ENCODE measurements around the gene RNF180. TPM values are rescaled to one million over a fixed set of nuclear protein-coding genes. Genes with fewer than 3 reads are reported as not detected.
A peak's percentile ranks its signal among the peaks of the same experiment; 100 is the strongest.
"Not testable (repeated sequence)": the region's sequence is repeated elsewhere in the genome, so short reads cannot be mapped to it uniquely, and the experiment has no call there.

The RNF180 gene
- total and polyA plus RNA-seq, 9 donors: 0.62 to 2.3 (median 1.2) TPM

DNA sequence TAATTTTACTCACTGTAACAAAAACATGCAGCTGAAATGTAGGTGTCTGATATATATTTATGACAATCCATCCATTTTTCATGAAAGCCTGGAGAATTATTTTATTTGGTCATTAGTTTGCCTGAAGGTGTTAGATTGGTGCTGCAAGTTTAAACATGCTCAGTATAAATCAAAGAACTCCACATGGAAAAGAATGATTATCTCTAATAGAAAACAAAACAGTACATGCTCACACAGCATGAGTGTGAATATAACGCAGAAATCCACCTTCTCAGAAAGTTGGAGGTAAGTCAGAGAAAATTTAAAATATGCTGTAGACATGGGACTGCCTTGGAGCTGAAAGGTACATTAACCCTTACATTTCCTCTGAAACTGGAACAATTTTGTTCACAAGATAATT lies 174.7 kb downstream of the RNF180 start:
- Histone ChIP-seq H3K27me3 (ENCODE audit: control insufficient read depth, insufficient read depth, low read length) (no peaks in the 10 kb centered on the region), H3K9me3 (replicated peaks; ENCODE audit: control insufficient read depth, low read depth, low read length) (no peaks in the 10 kb centered on the region), H3K36me3 (ENCODE audit: control insufficient read depth, insufficient read depth, low read length) (no peaks in the 10 kb centered on the region), H3K27ac (ENCODE audit: low read length) (no peak overlapping the region), H3K4me1 (ENCODE audit: control insufficient read depth, insufficient read depth, low read length) (no peaks in the 10 kb centered on the region), H3K4me3 (ENCODE audit: low read length) (no peak overlapping the region)
- no peak for DNase-seq
- no CpG with 5 or more reads among the region's 1 CpG for WGBS (ENCODE audit: insufficient coverage)

DNA sequence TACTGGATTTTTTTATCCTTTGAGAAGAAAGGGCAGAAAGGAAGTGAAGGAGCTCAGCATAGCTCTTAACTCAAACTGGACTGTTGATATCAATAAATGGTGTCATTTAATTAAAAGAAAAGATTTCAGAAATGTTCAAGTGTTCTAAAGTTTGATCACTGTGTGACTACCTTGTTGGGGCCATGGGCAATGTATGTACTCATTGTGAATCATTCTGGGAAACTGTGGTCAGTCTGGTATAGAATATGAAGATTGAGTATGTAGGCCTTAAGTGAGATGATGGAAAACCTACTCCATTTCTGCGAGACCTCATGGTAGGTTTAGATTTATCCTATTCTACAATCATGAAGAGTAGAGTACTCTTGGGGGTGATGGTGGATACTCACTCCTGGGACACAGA lies 175.7 kb downstream of the RNF180 start:
- H3K9me3 ChIP-seq (replicated peaks; ENCODE audit: control insufficient read depth, low read depth, low read length): no peaks in the 10 kb centered on the region
- no peak for DNase-seq
- no peaks in the 10 kb centered on the region for H3K36me3 ChIP-seq (ENCODE audit: control insufficient read depth, insufficient read depth, low read length)
- H3K4me3 ChIP-seq (ENCODE audit: low read length): no peak overlapping the region
- WGBS (ENCODE audit: insufficient coverage): no CpG with 5 or more reads among the region's 1 CpG
- H3K27me3 ChIP-seq (ENCODE audit: control insufficient read depth, insufficient read depth, low read length): no peaks in the 10 kb centered on the region
- no peaks in the 10 kb centered on the region for H3K4me1 ChIP-seq (ENCODE audit: control insufficient read depth, insufficient read depth, low read length)
- H3K27ac ChIP-seq (ENCODE audit: low read length): no peak overlapping the region

DNA sequence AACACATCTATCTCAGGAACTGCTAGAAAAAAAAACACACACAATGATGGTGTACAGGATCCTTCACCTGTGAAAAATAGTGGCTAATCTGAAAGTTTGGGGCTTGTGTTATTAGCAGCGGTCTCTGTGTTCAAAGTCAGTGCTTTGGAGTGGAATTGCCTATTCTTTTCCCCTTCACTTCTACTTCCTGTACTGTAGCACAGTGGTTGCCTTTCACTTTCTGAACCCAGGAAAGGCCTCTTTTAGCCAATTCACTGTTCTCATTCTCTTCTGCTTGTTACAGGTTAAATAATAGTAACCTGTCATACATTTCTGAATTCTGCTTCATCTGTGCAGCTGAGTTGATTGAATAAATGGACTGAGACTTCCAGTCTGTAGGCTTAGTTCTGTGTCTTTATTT lies 178.9 kb downstream of the RNF180 start:
- Histone ChIP-seq H3K27me3 (ENCODE audit: control insufficient read depth, insufficient read depth, low read length) (no peaks in the 10 kb centered on the region), H3K27ac (ENCODE audit: low read length) (no peak overlapping the region), H3K9me3 (replicated peaks; ENCODE audit: control insufficient read depth, low read depth, low read length) (no peaks in the 10 kb centered on the region), H3K36me3 (ENCODE audit: control insufficient read depth, insufficient read depth, low read length) (no peaks in the 10 kb centered on the region), H3K4me3 (ENCODE audit: low read length) (no peak overlapping the region), H3K4me1 (ENCODE audit: control insufficient read depth, insufficient read depth, low read length) (no peaks in the 10 kb centered on the region)
- no peak for DNase-seq
- WGBS (ENCODE audit: insufficient coverage): no CpG with 5 or more reads among the region's 1 CpG

DNA sequence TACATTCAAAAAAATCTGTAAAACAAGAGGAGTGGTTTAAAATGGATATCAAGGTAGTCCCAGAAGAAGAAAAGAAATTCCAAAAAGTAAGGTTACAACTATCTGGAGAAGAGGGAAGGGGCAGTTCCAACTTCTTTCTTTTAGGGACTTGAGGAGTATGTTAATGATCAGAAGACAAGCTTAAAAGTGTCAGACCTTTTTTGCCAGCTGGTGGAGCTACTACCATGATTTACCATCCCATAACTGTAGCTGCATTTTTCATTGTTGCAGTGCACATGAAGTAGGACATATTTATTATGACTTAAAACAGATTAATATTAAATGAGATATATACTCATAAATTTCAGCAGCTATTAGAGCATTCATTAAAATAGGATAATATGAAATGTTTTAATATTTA lies 181.7 kb downstream of the RNF180 start:
- H3K4me3 ChIP-seq (ENCODE audit: low read length): no peak overlapping the region
- H3K9me3 ChIP-seq (replicated peaks; ENCODE audit: control insufficient read depth, low read depth, low read length): no peaks in the 10 kb centered on the region
- peak; percentile 23 for DNase-seq
- no peak overlapping the region for H3K27ac ChIP-seq (ENCODE audit: low read length)
- no peaks in the 10 kb centered on the region for H3K27me3 ChIP-seq (ENCODE audit: control insufficient read depth, insufficient read depth, low read length)
- H3K4me1 ChIP-seq (ENCODE audit: control insufficient read depth, insufficient read depth, low read length): no peaks in the 10 kb centered on the region
- no peaks in the 10 kb centered on the region for H3K36me3 ChIP-seq (ENCODE audit: control insufficient read depth, insufficient read depth, low read length)

DNA sequence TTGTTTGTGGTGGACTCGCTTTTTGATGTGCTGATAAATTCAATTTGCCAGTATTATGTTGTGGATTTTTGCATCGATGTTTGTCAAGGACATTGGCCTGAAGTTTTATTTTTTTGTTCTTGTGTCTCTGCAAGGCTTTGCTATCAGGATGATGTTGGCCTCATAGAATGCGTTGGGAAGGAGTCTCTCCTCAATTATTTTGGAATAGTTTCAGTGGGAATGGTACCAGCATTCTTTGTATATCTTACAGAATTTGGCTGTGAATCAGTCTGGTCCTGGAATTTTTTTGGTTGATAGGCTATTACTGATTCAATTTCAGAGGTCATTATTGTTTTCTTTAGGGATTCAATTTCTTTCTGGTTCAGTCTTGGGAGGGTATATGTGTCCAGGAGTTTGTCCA lies 198.8 kb downstream of the RNF180 start:
- Histone ChIP-seq H3K9me3 (replicated peaks; ENCODE audit: control insufficient read depth, low read depth, low read length) (peaks cover 9% of the 10 kb centered on the region), H3K36me3 (ENCODE audit: control insufficient read depth, insufficient read depth, low read length) (no peaks in the 10 kb centered on the region), H3K4me1 (ENCODE audit: control insufficient read depth, insufficient read depth, low read length) (no peaks in the 10 kb centered on the region), H3K4me3 (ENCODE audit: low read length) (no peak overlapping the region), H3K27ac (ENCODE audit: low read length) (no peak overlapping the region), H3K27me3 (ENCODE audit: control insufficient read depth, insufficient read depth, low read length) (no peaks in the 10 kb centered on the region)
- 80% methylated on average over 1 of the region's 3 CpGs for WGBS (ENCODE audit: insufficient coverage)
- DNase-seq: no peak

DNA sequence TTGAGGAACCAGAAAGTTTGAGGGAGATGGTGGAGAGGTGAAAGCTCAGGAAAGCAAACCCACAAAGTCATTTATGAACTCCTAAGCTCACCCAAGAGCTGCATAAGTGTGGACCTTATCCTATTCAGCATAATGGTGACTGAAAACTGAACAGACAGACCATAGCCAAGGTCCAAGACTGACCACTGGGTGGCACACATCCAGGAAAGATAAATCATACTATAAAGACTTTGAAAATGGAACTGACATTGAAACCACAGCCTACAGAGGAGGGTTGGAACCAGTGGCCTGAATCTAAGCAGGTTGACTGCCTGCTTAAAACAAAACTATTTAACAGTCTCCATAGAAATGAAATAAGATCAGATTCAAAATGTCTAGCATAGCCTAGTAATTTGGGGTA lies 219.1 kb downstream of the RNF180 start:
- Histone ChIP-seq H3K4me3 (ENCODE audit: low read length) (no peak overlapping the region), H3K27ac (ENCODE audit: low read length) (no peak overlapping the region), H3K4me1 (ENCODE audit: control insufficient read depth, insufficient read depth, low read length) (no peaks in the 10 kb centered on the region), H3K36me3 (ENCODE audit: control insufficient read depth, insufficient read depth, low read length) (no peaks in the 10 kb centered on the region), H3K9me3 (replicated peaks; ENCODE audit: control insufficient read depth, low read depth, low read length) (no peaks in the 10 kb centered on the region), H3K27me3 (ENCODE audit: control insufficient read depth, insufficient read depth, low read length) (no peaks in the 10 kb centered on the region)
- no peak for DNase-seq

DNA sequence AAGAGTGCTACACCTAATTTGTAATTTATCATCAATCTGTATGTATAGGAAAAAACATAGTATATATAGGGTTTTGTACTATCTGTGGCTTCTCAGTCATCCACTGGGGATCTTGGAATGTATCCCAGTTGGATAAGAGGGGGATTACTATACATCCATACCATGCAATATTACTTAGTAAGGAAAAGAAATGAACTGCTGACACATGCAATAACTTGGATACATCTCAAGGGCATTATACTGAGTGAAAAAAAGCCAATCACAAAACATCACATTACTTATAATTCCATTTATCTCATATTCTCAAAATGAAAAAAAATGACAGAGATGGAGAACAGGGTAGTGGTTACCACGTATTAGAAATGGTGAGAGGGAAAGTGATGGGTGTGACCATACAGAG lies 231.9 kb downstream of the RNF180 start:
- no peaks in the 10 kb centered on the region for H3K4me1 ChIP-seq (ENCODE audit: control insufficient read depth, insufficient read depth, low read length)
- no peaks in the 10 kb centered on the region for H3K9me3 ChIP-seq (replicated peaks; ENCODE audit: control insufficient read depth, low read depth, low read length)
- no peak overlapping the region for H3K27ac ChIP-seq (ENCODE audit: low read length)
- H3K4me3 ChIP-seq (ENCODE audit: low read length): no peak overlapping the region
- H3K36me3 ChIP-seq (ENCODE audit: control insufficient read depth, insufficient read depth, low read length): no peaks in the 10 kb centered on the region
- no CpG with 5 or more reads among the region's 1 CpG for WGBS (ENCODE audit: insufficient coverage)
- H3K27me3 ChIP-seq (ENCODE audit: control insufficient read depth, insufficient read depth, low read length): no peaks in the 10 kb centered on the region
- no peak for DNase-seq

DNA sequence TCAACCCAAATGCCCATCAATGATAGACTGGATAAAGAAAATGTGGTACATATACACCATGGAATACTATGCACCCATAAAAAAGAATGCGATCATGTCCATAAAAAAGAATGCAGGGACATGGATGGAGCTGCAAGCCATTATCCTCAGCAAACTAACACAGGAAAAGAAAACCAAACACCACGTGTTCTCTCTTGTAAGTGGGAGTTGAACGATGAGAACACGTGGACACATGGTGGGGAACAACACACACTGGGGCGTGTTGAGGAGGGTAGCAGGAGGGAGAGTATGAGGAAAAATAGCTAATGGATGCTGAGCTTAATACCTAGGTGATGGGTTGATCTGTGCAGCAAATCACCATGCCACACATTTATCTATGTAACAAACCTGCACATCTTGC lies 233.1 kb downstream of the RNF180 start:
- not testable (repeated sequence) for H3K9me3 ChIP-seq (replicated peaks; ENCODE audit: control insufficient read depth, low read depth, low read length); H3K4me3 ChIP-seq (ENCODE audit: low read length); H3K27me3 ChIP-seq (ENCODE audit: control insufficient read depth, insufficient read depth, low read length); H3K27ac ChIP-seq (ENCODE audit: low read length); H3K4me1 ChIP-seq (ENCODE audit: control insufficient read depth, insufficient read depth, low read length); DNase-seq; H3K36me3 ChIP-seq (ENCODE audit: control insufficient read depth, insufficient read depth, low read length)
- WGBS (ENCODE audit: insufficient coverage): 60% methylated on average over 1 of the region's 5 CpGs

DNA sequence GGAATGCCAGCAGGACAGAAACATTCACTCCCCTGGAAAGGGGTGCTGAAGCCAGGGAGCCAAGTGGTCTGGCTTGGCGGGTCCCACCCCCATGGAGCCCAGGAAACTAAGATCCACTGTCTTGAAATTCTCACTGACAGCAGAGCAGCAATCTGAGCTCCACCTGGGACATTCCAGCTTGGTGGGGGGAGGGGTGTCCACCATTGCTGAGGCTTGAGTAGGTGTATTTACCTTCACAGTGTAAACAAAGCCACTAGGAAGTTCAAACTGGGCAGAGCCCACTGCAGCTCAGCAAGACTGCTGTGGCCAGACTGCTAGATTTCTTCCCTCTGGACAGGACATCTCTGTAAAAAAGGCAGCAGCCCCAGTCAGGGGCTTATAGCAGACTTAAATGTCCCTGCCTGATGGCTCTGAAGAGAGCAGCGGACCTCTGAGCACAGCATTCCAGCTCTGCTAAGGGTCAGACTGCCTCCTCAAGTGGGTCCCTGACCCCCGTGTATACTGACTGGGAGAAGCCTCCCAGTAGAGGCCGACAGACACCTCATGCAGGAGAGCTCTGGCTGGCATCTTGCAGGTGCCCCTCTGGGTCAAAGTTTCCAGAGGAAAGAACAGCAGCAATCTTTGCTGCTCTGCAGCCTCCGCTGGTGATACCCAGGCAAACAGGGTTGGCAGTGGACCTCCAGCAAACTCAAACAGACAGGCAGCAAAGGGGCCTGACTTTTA lies 241.6 kb downstream of the RNF180 start:
- not testable (repeated sequence) for H3K27me3 ChIP-seq (ENCODE audit: control insufficient read depth, insufficient read depth, low read length); H3K4me1 ChIP-seq (ENCODE audit: control insufficient read depth, insufficient read depth, low read length); DNase-seq; H3K27ac ChIP-seq (ENCODE audit: low read length); H3K9me3 ChIP-seq (replicated peaks; ENCODE audit: control insufficient read depth, low read depth, low read length); H3K36me3 ChIP-seq (ENCODE audit: control insufficient read depth, insufficient read depth, low read length); H3K4me3 ChIP-seq (ENCODE audit: low read length)
- 74% methylated on average over 4 of the region's 5 CpGs for WGBS (ENCODE audit: insufficient coverage)

DNA sequence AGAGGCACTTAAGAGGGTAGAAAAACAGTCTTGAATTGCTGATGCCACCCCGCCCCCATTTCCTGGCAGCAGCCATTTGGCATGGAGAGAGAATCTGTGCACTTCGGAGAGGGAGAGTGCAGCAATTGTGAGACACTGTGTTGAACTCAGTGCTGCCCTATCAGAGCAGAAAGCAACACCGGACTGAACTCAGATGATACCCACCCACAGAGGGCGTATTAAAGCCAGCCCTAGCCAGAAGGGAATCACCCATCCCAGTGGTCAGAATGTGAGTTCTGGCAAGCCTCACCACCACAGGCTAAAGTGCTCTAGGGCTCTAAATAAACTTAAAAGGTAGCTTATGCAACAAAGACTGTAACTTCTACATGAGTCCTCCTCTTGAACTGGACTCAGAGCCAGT lies 251.7 kb downstream of the RNF180 start:
- 38% methylated on average over 3 of the region's 4 CpGs for WGBS (ENCODE audit: insufficient coverage)
- DNase-seq: peak; percentile 11
- Histone ChIP-seq H3K9me3 (replicated peaks; ENCODE audit: control insufficient read depth, low read depth, low read length) (no peaks in the 10 kb centered on the region), H3K36me3 (ENCODE audit: control insufficient read depth, insufficient read depth, low read length) (no peaks in the 10 kb centered on the region), H3K27ac (ENCODE audit: low read length) (no peak overlapping the region), H3K4me3 (ENCODE audit: low read length) (no peak overlapping the region), H3K27me3 (ENCODE audit: control insufficient read depth, insufficient read depth, low read length) (no peaks in the 10 kb centered on the region), H3K4me1 (ENCODE audit: control insufficient read depth, insufficient read depth, low read length) (no peaks in the 10 kb centered on the region)

DNA sequence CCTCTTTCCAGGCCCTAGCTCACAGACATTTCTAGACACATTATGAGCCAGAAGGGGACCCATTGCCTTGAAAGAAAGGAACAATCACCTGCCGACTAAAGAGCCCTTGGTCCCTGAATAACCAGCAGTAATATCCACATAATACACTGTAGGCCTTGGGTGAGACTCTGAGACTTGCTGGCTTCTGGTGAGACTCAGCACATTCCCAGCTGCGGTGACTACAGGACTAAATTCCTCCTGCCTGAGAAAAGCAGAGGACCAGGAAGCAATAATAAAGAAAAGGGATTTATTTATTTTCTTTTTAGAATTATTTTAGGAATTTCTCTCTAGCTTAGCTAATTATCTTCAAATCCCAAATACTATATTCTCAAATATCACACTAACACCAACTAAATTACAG lies 252.4 kb downstream of the RNF180 start:
- no peaks in the 10 kb centered on the region for H3K4me1 ChIP-seq (ENCODE audit: control insufficient read depth, insufficient read depth, low read length)
- H3K4me3 ChIP-seq (ENCODE audit: low read length): no peak overlapping the region
- no peaks in the 10 kb centered on the region for H3K36me3 ChIP-seq (ENCODE audit: control insufficient read depth, insufficient read depth, low read length)
- no peak overlapping the region for H3K27ac ChIP-seq (ENCODE audit: low read length)
- no peak for DNase-seq
- no peaks in the 10 kb centered on the region for H3K27me3 ChIP-seq (ENCODE audit: control insufficient read depth, insufficient read depth, low read length)
- WGBS (ENCODE audit: insufficient coverage): no CpG with 5 or more reads among the region's 2 CpGs
- no peaks in the 10 kb centered on the region for H3K9me3 ChIP-seq (replicated peaks; ENCODE audit: control insufficient read depth, low read depth, low read length)
